GM10847 (cell line): ENCODE measurements around the gene ITPKB.

Source experiments
- POLR2A ChIP-seq: IDR thresholded peaks from 2 replicates; pipeline ENCODE4 v1.6.1; 2011; ENCODE audit not compliant: insufficient read length; ENCODE audit errors: extremely low read depth

Gene ITPKB

DNA sequence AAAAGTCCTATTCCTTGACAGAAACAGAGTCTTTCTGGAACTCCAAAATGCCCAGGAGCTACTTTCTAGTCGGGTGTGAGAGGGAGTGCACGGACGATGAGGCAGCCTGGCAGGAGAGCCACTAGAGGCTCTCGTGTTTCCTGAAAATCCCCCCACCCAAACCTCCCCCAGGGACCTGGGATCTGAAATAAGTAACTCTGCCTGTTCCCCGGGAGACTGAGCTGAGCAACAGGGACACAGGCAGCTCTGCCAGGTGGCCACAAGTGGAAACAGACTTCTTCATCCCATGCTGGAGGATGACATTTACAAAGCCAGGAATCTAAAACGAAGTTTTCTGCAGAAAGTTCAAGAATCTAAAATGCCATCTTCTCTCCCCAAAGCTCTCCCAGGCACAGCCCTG lies 77.1 kb downstream of the ITPKB start:
- TF ChIP-seq POLR2A, result no peak

- no peak for TF ChIP-seq POLR2A
Measured at GRCh38 chr1:226661271-226661670, 77.8 kb downstream of the ITPKB start.

- no peak for TF ChIP-seq POLR2A
Measured at GRCh38 chr1:226660410-226661182, 78.5 kb downstream of the ITPKB start.

- TF ChIP-seq POLR2A, result no peak
Measured at GRCh38 chr1:226659641-226660040, 79.4 kb downstream of the ITPKB start.

DNA sequence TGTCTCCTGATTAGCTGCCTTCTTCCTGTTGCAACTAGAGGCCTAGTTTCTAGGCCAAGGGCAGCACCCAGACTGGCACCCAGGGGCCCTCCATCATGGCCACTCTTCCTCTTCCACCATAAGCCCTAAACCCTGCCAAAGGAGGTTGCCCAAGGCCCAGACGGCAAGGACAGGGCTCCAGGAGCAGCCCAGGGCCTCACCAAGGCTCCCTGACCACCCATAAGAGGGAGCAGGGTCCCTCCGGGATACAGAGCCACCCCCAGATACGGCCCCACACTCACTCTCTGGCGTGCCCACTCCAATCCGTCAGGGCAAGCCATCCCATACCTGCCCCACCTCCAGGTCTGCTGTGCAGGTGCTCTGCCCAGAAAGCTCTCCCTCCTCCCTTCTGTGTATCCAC lies 79.9 kb downstream of the ITPKB start:
- TF ChIP-seq POLR2A, result no peak

DNA sequence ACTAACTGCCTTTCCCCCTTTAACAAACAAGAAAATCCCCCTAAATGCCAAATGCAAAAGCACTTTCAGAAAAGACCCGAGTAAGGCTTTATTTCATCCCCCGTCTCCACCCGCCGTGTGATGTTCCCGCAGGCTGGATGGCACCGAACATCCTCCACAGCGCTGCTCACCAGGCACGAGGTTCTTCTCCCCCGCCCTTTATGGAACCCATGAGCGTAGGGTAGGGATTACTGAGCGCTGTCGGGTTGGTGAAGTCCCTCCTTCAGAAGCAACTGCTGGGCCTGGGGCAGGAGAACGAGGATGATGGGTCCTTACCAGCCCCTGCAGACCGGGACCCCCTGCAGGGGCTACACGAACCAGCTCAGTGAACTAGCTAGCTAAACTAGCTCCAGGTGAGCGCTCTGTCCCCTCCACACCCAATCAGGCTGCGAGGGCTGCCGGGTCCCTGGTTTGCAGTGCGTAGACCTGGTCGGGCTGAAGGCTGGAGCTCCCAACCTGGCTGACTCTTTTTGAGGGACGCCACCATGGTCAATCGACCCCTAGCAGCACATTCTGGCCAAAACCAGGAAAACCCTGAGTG lies 80.4 kb downstream of the ITPKB start:
- TF ChIP-seq POLR2A, result no peak

GRCh38 chr1:226657895-226658545 lies 81.1 kb downstream of the ITPKB start:
- TF ChIP-seq POLR2A, result no peak

- no peak for TF ChIP-seq POLR2A
Measured at GRCh38 chr1:226656601-226657277, 82.3 kb downstream of the ITPKB start.

GRCh38 chr1:226656201-226656600 lies 82.9 kb downstream of the ITPKB start:
- no peak for TF ChIP-seq POLR2A

DNA sequence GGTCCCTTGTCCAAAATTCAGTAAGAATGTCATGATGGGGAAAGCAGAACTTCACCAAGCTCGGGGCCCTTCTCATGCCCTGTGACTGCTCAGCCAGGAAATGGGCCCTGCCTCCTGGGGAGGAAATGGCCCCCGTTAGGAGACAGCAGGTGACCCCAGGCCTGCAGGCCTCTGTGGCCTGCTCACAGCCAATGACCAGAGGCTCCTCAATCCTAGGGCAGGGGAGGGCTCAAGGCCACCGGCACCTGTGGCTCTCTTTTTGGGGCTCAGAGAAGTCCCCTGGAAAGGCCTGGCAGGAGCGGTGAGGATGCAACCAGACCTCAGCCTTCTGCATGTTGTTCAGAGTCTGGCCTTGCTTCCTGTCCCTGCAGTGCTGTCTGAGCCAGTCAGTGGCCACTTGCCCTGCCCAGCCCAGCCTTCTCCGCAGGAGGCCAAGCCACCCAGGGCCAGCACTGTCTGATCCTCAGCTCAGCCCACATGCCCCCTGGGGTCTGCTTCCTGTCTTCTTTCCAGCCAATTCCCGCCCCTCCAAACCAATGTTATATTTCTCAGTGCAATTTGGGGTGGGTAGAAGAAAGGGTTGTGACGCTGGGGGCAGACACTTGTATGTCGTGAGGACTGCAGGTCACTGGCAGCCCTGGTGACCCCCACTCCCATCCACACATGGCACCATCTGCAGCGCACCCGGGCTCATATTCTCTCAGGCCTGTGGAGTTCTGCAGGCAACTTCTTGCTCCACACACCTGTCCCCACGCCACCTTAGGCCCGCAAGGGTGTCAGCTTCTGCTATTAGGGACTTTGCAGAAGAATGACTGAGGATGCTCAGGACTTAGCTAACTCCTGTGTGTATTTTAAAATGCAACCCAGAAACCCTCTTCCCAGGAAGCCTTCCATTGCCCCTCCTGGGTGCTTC lies 83.6 kb downstream of the ITPKB start:
- TF ChIP-seq POLR2A, result no peak

DNA sequence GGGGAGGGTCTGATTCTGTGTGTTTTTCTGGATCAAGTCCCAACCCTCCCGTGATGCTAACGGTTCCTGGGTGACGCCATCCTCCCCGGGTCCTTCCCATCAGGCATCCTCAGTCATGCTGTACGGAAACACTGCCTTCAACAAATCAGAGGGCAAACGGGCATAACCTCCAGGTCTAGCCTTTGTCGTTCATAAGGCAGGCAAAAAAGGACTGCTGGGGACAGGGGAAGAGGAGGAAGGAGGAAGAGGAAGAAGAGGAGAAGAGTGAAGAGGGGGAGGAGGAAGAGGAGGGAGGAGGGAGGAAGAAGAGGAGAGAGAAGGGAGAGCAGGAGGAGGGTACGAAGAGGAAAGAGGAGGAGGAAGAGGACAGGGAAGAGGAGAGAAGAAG lies 84.4 kb downstream of the ITPKB start:
- TF ChIP-seq POLR2A, result no peak

DNA sequence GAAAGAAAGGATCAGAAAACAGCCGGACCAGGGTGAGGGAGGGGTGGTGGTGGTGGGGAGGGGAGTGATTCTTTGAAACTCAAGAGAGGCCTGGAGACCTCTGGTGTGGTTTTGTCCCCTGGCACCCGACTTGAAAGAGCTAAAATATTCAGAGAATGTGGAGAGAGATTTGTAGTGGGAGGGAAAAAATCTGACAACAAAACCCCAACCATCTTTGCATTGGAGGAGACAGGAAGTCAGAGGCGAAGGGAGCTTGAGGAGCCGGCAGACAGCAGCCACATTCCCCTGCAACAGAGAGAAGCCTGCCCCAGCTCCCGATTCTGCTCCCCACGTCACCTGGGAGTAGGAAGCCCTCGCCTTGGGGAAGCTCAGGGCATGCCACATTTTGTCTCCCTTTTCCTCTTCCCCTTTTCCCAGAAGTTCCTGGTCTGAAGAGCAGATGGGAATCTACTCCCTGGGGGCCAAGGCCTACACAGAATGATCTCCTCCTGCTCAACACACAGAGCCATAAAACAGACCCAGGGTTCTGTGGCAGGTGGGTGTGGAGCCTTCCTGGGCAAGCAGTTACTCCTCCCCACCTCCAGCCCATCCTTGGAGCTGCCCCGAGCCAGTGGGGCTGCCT lies 84.9 kb downstream of the ITPKB start:
- TF ChIP-seq POLR2A, result no peak

DNA sequence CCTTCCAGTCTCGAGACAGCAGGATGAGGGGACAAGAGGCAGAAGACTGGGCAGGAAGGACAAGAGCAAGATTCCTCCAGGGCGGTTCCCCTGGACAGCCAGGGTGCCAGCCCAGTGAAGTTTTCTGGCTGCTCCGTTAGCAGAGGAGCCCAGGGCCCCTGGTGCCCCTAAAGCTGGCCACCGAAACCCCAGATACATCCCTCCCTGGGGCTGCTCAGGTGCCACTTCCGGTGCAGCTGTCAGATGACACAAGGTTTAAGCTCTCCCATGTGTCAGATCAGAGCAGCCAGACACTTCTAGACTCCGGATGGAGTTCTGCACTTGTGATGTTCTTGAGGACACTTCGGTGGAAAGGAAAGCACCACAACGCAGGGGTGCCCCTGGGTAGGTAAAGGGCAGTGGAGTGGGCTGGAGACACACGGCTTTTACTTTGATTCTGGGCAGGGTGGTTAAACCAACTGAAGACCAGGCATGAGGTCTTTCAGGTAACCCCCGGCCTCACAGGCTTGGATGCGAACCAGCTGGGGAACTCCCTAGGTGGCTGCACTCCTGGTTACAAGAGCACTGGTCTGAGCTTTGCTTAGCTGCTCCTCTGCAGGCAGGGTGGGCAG lies 85.7 kb downstream of the ITPKB start:
- no peak for TF ChIP-seq POLR2A

DNA sequence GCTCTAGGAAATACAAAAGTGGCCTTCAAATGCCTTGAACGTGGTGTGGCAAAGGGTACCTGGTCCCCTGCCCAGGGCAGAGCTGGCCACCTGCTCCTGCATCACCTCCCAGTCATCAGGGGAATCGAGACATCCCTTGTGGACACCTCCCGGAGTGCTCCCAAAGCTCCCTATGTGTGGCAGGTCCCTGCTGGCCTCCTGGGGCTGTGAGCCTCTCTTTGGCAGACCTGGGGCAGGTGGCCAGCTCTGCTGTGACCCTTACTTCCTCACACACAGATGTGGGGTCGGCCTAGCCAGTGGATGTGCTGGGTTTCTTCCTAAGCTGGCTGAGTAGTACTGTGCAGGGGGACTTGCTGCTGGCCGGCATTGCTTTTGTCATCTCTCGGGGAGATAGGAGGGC lies 86.5 kb downstream of the ITPKB start:
- TF ChIP-seq POLR2A, result no peak

- TF ChIP-seq POLR2A, result no peak
Measured at GRCh38 chr1:226651732-226652105, 87.4 kb downstream of the ITPKB start.
